Gastroesophageal sphincter (tissue), 3 donors: ENCODE results near the gene ERBB2.

Source experiments
- EP300 ChIP-seq: sonication (generic); formaldehyde crosslinking; IDR thresholded peaks from one replicate; pipeline ENCODE4 v1.6.1; 2017; ENCODE audit warnings: antibody characterized with exemption, mild to moderate bottlenecking
- POLR2A ChIP-seq, 2 donors: fragments of 450-650 bp; IDR thresholded peaks; one replicate each; pipeline ENCODE4 v1.6.1; 2017; ENCODE audit warnings: antibody characterized with exemption in 2 of 2, mild to moderate bottlenecking in 2 of 2, moderate library complexity in 1 of 2
- POLR2AphosphoS5 ChIP-seq: sonication (generic); formaldehyde crosslinking; IDR thresholded peaks from one replicate; pipeline ENCODE4 v1.6.1; 2017; ENCODE audit warnings: antibody characterized with exemption
- TF ChIP-seq, protein P1 (sequence below), 4 experiments: fragments of 200-600 bp in 2 of 4; fragments of 450-650 bp in 2 of 4; sonication (generic) in 1 of 4; IDR thresholded peaks; one replicate each; pipeline ENCODE4 v1.5.1; 2017 to 2019; ENCODE audit warnings: antibody characterized with exemption in 4 of 4, mild to moderate bottlenecking in 2 of 4, moderate library complexity in 2 of 4

DNA sequence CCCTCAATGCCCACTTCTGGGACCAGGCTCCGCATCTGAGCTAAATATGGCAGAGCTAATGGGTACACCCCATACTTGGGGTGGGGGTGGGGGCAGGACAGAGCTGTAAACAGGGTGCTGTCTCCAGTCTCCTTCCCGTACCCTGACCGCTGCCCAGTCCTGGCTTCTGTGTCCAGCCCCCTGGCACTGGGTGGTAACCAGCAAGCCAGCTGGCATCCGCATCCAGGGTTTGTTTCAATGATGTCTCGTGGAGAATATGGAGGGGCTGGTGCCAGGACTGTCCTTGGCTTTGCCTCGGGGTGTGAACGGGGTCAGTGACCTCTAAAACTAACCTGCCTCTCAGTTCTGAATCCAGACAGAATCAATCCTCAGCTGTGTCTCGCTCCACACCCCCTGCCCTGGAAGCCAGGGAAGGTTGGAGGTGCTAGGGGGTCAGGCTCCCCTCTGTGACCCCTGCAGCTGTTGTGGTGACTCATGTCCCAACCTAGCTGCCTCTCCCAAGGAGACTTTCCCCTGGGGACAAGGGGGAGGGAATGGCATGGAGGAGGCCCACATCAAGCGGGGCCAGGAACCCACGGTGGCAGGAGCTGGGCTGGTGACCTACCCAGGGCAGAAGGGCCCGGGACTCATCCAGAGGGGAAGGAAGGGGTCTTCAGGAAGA lies 33.1 kb upstream of the ERBB2 start:
- TF ChIP-seq EP300 (no peak), POLR2AphosphoS5 (no peak), POLR2A (IDR thresholded peaks at IDR 0.05) (no peak)
- TF ChIP-seq, protein P1, sequence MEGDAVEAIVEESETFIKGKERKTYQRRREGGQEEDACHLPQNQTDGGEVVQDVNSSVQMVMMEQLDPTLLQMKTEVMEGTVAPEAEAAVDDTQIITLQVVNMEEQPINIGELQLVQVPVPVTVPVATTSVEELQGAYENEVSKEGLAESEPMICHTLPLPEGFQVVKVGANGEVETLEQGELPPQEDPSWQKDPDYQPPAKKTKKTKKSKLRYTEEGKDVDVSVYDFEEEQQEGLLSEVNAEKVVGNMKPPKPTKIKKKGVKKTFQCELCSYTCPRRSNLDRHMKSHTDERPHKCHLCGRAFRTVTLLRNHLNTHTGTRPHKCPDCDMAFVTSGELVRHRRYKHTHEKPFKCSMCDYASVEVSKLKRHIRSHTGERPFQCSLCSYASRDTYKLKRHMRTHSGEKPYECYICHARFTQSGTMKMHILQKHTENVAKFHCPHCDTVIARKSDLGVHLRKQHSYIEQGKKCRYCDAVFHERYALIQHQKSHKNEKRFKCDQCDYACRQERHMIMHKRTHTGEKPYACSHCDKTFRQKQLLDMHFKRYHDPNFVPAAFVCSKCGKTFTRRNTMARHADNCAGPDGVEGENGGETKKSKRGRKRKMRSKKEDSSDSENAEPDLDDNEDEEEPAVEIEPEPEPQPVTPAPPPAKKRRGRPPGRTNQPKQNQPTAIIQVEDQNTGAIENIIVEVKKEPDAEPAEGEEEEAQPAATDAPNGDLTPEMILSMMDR (IDR thresholded peaks at IDR 0.05) = no peak
